Activated naive CD8-positive, alpha-beta T cell (primary cell): Measurements from ENCODE around the gene ATP1A3.
A peak's percentile ranks its signal among the peaks of the same experiment; 100 is the strongest.

Experiments used
- H3K27ac Mint-ChIP-seq: one replicate; pipeline ENCODE4 v1.8.0; 2021; ENCODE audit warnings: mixed read lengths
- H3K27me3 Mint-ChIP-seq: one replicate; pipeline ENCODE4 v1.8.0; 2021; ENCODE audit warnings: mixed read lengths
- H3K36me3 Mint-ChIP-seq: one replicate; pipeline ENCODE4 v1.8.0; 2021; ENCODE audit warnings: mixed read lengths
- H3K4me1 Mint-ChIP-seq: one replicate; pipeline ENCODE4 v1.8.0; 2021; ENCODE audit warnings: low read depth, mixed read lengths
- H3K4me3 Mint-ChIP-seq: one replicate; pipeline ENCODE4 v1.8.0; 2021; ENCODE audit warnings: mild to moderate bottlenecking, mixed read lengths
- H3K9me3 Mint-ChIP-seq: one replicate; pipeline ENCODE4 v1.8.0; 2021; ENCODE audit warnings: low read depth, mixed read lengths

Gene ATP1A3

GRCh38 chr19:41977916-41978315, 16.1 kb downstream of the ATP1A3 start:
- peaks cover 4% of the 10 kb centered on the region for H3K36me3 Mint-ChIP-seq
- no peaks in the 10 kb centered on the region for H3K4me1 Mint-ChIP-seq
- no peak overlapping the region for H3K27ac Mint-ChIP-seq
- H3K9me3 Mint-ChIP-seq = no peaks in the 10 kb centered on the region
- no peaks in the 10 kb centered on the region for H3K27me3 Mint-ChIP-seq
- H3K4me3 Mint-ChIP-seq = no peak overlapping the region

GRCh38 chr19:41974652-41975051, 19.4 kb downstream of the ATP1A3 start:
- H3K27ac Mint-ChIP-seq = no peak overlapping the region
- H3K9me3 Mint-ChIP-seq = no peaks in the 10 kb centered on the region
- H3K36me3 Mint-ChIP-seq = peaks cover 6% of the 10 kb centered on the region
- H3K27me3 Mint-ChIP-seq = no peaks in the 10 kb centered on the region
- no peaks in the 10 kb centered on the region for H3K4me1 Mint-ChIP-seq
- H3K4me3 Mint-ChIP-seq = no peak overlapping the region

- Mint-ChIP-seq H3K27me3 (no peaks in the 10 kb centered on the region), H3K4me3 (no peak overlapping the region), H3K36me3 (peaks cover 6% of the 10 kb centered on the region), H3K27ac (no peak overlapping the region), H3K9me3 (no peaks in the 10 kb centered on the region), H3K4me1 (no peaks in the 10 kb centered on the region)
These were observed 22.7 kb downstream of the ATP1A3 start for GRCh38 chr19:41971363-41971762.

- H3K4me1 Mint-ChIP-seq = peaks cover 1% of the 10 kb centered on the region
- H3K27ac Mint-ChIP-seq = no peak overlapping the region
- H3K4me3 Mint-ChIP-seq = no peak overlapping the region
- H3K36me3 Mint-ChIP-seq = peaks cover 6% of the 10 kb centered on the region
- H3K9me3 Mint-ChIP-seq = no peaks in the 10 kb centered on the region
- no peaks in the 10 kb centered on the region for H3K27me3 Mint-ChIP-seq
These were observed 24.1 kb downstream of the ATP1A3 start for GRCh38 chr19:41969772-41970458.

GRCh38 chr19:41968751-41969595, 25.1 kb downstream of the ATP1A3 start:
- H3K27ac Mint-ChIP-seq = no peak overlapping the region
- H3K9me3 Mint-ChIP-seq = no peaks in the 10 kb centered on the region
- peaks cover 4% of the 10 kb centered on the region for H3K36me3 Mint-ChIP-seq
- H3K4me3 Mint-ChIP-seq = no peak overlapping the region
- H3K27me3 Mint-ChIP-seq = no peaks in the 10 kb centered on the region
- H3K4me1 Mint-ChIP-seq = peaks cover 1% of the 10 kb centered on the region

GRCh38 chr19:41967054-41967783, 26.8 kb downstream of the ATP1A3 start:
- H3K4me1 Mint-ChIP-seq = peaks cover 1% of the 10 kb centered on the region
- peaks cover 4% of the 10 kb centered on the region for H3K36me3 Mint-ChIP-seq
- H3K27me3 Mint-ChIP-seq = no peaks in the 10 kb centered on the region
- no peak overlapping the region for H3K4me3 Mint-ChIP-seq
- no peak overlapping the region for H3K27ac Mint-ChIP-seq
- H3K9me3 Mint-ChIP-seq = no peaks in the 10 kb centered on the region

GRCh38 chr19:41965106-41965505, 28.9 kb downstream of the ATP1A3 start:
- H3K4me1 Mint-ChIP-seq = peaks cover 1% of the 10 kb centered on the region
- no peak overlapping the region for H3K4me3 Mint-ChIP-seq
- H3K9me3 Mint-ChIP-seq = no peaks in the 10 kb centered on the region
- H3K27ac Mint-ChIP-seq = no peak overlapping the region
- H3K36me3 Mint-ChIP-seq = peaks cover 2% of the 10 kb centered on the region
- no peaks in the 10 kb centered on the region for H3K27me3 Mint-ChIP-seq

- Mint-ChIP-seq H3K4me3 (no peak overlapping the region), H3K36me3 (no peaks in the 10 kb centered on the region), H3K27ac (no peak overlapping the region), H3K27me3 (no peaks in the 10 kb centered on the region), H3K9me3 (no peaks in the 10 kb centered on the region), H3K4me1 (peaks cover 17% of the 10 kb centered on the region)
These were observed 33.1 kb downstream of the ATP1A3 start for GRCh38 chr19:41960973-41961372.

- no peaks in the 10 kb centered on the region for H3K36me3 Mint-ChIP-seq
- H3K4me1 Mint-ChIP-seq = peaks cover 16% of the 10 kb centered on the region
- peak within 1 kb of the TSS; percentile 98 for H3K4me3 Mint-ChIP-seq
- no peaks in the 10 kb centered on the region for H3K27me3 Mint-ChIP-seq
- peak within 1 kb of the TSS; percentile 97 for H3K27ac Mint-ChIP-seq
- no peaks in the 10 kb centered on the region for H3K9me3 Mint-ChIP-seq
These were observed 34.7 kb downstream of the ATP1A3 start, which contains the start of gene RABAC1 for GRCh38 chr19:41959056-41960053. TSS of gene RABAC1 (minus strand) at chr19:41959321. CDS start at chr19:41959292, 29 bp downstream.

GRCh38 chr19:41958367-41959055, 35.5 kb downstream of the ATP1A3 start:
- Mint-ChIP-seq H3K27me3 (no peaks in the 10 kb centered on the region), H3K27ac (peak overlapping the region; percentile 71), H3K36me3 (no peaks in the 10 kb centered on the region), H3K4me1 (peaks cover 16% of the 10 kb centered on the region), H3K4me3 (peak overlapping the region; percentile 98), H3K9me3 (no peaks in the 10 kb centered on the region)

- Mint-ChIP-seq H3K4me3 (peak overlapping the region; percentile 98), H3K36me3 (no peaks in the 10 kb centered on the region), H3K27ac (peak overlapping the region; percentile 71), H3K9me3 (no peaks in the 10 kb centered on the region), H3K4me1 (peaks cover 16% of the 10 kb centered on the region), H3K27me3 (no peaks in the 10 kb centered on the region)
These were observed 36.1 kb downstream of the ATP1A3 start for GRCh38 chr19:41957838-41958366.

GRCh38 chr19:41957161-41957837, 36.7 kb downstream of the ATP1A3 start:
- H3K27me3 Mint-ChIP-seq = no peaks in the 10 kb centered on the region
- peaks cover 16% of the 10 kb centered on the region for H3K4me1 Mint-ChIP-seq
- no peaks in the 10 kb centered on the region for H3K9me3 Mint-ChIP-seq
- H3K36me3 Mint-ChIP-seq = no peaks in the 10 kb centered on the region
- peak overlapping the region; percentile 98 for H3K4me3 Mint-ChIP-seq
- peak overlapping the region; percentile 71 for H3K27ac Mint-ChIP-seq

- no peaks in the 10 kb centered on the region for H3K27me3 Mint-ChIP-seq
- H3K4me1 Mint-ChIP-seq = peaks cover 19% of the 10 kb centered on the region
- no peaks in the 10 kb centered on the region for H3K9me3 Mint-ChIP-seq
- no peaks in the 10 kb centered on the region for H3K36me3 Mint-ChIP-seq
- H3K4me3 Mint-ChIP-seq = peak overlapping the region; percentile 27
- no peak overlapping the region for H3K27ac Mint-ChIP-seq
These were observed 37.4 kb downstream of the ATP1A3 start for GRCh38 chr19:41956621-41957020.
